Amniotic epithelial cell (primary cell): Measurements from ENCODE around the gene TMEM208.

ENCODE experiments used
- DNase-seq: peaks from one replicate; pipeline ENCODE4 v3.0.0-alpha.2; 2010; ENCODE audit warnings: low read depth

Gene TMEM208

DNA sequence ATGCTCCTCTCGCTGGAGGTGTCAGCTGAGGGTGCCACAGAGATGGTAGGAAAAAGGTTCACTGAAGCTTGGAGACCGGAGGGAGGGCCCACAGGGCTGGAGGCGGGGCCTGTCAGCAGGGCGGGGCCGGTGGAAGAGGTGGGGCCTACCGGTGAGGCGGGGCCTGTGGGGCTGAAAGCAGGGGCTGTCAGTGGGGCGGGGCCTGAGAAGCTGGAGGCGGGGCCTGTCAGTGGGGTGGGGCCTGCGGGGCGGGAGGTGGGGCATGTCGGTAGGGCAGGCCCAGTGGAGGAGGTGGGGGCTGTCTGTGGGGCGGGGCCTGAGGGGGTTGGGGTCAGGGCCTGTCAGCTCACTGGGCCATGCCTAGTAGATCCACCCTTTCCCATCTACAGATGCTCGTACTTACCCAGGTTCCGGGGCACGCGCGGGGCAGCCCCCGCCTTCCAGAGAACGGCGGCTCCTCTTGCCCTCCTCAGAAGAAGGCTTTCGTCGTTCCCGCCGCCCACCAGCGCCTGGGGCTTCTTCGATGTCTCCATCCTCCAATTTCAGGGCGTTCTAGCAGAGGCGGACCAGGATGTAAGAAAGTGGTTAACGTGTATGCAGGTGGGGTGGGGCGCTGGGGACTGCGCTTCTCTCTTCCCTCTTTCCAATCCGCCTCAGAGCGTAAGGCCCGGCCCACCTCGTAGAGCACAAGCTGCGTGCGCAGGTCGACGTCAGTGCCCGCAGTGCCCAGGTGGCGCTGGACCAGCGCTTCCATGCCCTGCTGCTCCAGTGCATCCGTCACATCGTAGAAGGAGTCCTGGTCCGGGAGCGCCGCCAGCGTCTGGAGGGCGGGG is 9.8 kb downstream of the TMEM208 start:
- peak; percentile 58 for DNase-seq

DNA sequence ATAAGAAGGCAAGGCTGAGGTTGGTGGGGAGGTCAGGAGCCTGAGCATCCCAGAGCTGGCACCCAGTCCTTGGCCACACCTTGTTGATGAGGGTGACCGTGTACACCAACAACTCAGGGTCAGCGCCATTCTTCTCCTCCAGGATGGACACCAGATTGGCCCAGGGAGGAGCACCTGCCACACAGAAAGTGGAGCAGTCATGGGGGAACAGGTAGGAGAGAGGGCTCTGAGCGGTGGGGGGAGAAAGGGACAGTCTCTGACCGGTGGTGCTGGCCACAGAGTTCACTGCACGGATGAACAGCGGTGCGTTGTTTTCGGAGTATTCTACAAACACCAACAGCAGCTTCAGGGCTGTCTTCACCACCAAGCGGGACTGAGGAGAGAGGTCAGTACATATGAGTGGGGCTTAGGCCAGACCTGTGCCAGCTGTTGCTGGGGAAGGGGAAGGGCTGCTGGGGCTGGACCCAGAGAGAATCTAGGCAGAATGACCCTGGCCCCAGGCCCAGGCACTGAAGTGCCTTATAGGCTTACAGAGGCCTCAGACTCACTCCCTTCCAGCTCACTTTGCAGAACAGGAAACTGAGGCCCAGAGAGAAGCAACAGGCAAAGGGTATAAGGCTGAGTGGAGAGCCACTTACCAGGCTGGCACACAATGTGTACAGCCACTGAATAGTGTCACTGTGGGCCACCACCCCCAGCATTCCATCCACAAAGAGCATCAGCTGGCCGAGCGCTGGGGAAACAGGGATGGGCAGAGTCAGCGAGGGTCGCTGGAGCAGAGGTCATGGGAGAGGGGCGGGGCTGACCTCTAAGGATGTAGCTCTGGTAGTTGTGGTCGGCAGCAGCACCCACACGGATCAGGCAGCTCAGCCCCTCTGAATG is 10.7 kb downstream of the TMEM208 start:
- no peak for DNase-seq

DNA sequence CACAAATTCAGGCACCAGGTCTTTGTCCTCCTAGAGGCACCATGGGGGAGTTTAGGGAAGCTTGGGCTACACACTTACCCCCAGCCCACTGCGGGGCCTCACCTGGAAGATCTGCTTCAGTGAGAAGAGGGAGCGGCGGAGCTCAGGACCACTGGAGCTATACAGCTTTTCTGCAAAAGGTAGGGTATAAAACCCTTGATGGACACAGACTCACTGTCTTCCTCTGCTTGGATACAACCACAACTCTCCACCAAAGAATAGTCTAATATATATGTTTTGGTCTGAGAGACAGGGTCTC is 11.3 kb downstream of the TMEM208 start:
- no peak for DNase-seq

DNA sequence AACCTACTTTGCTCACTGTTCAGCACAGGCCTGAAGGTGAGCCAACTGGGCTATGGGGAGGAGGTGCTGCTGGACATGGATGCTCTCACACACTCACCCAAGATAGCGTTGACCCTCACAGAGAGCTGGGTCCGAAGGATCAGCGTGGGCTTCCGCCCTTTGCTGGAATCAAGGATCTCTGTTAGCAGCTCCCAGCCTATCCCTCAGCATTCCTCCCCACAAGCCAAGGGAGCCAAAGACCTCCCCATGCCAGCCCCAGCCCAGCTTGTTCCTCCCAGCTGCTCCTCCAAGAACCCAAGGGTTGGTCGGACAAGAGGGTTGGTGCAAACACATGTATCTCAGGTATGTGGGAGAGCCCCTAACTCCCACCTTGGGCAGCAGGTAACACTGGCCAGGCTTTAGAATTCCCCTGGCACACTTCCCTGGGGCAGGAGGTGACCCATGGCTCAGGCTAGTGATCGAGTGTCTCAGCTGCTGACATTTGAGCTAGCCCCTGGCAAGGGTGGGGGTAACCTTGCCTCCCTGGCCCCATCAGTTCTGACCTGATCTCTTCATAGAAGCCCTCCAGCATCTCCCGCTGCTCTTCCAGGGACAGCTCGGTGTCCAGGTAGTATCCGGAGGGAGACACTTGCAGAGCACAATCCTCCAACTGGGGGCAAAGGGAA is 12.0 kb downstream of the TMEM208 start:
- DNase-seq = no peak

DNA sequence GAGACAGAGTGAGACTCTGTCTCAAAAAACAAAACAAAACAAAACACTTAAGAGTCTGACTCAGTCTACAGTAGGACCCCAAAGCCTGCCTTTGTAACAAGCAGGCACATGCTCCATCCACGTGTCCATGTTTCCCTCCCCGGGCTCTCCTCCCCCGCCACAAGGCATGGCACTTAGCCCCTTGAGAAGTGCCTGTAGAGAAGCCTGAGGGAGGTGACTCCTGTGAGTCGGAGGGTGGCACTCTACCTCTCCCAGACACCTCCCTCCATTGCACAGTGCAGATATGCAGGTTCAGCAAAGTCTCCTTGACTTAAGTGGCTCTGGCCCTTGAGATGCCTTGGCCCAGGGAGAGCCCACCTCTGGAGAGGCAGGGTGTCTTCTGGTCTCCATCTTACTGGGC is 13.6 kb downstream of the TMEM208 start:
- peak; percentile 50 for DNase-seq

DNA sequence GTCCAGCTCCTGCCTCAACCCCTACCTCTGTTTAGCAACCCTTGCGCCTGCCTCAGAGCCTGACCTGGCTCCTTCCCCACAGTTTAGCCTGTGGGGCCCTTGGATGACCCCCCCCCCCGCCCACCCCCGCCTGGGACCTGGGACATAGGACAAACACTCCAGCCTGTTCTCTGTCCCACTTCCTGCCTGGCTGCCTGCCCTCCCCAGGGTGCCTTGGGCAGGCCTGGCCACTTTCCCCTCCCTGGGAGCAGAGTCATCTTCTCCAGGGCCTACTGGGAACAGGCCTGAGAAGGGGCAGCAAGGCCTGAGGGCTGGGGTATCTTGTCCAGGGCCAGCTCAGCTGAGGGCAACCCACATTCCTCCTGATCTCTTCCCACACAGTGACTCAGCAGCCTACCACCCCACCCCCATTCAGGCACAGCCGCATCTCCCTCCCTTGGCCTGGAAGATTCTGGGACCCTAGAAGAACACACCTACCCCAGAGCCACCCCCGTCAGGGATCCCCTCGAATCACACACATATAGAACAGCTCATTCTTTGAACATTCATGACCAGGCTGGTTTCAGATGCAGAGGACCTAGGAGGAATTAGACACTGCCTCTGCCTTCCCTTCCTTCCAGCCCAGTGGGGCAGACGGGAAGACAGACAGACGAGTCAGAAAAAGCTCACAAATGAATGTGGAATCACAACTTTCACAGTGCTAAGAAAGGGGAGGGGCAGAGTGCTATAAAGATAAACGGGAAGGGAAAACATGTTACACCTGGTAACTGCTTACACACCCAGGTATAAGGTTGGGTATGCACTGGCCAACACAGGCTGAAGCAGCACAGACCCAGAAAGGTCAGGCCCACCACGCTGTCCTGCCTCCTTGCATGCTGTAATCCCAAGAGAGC is 14.3 kb downstream of the TMEM208 start:
- peak; percentile 95 for DNase-seq

DNA sequence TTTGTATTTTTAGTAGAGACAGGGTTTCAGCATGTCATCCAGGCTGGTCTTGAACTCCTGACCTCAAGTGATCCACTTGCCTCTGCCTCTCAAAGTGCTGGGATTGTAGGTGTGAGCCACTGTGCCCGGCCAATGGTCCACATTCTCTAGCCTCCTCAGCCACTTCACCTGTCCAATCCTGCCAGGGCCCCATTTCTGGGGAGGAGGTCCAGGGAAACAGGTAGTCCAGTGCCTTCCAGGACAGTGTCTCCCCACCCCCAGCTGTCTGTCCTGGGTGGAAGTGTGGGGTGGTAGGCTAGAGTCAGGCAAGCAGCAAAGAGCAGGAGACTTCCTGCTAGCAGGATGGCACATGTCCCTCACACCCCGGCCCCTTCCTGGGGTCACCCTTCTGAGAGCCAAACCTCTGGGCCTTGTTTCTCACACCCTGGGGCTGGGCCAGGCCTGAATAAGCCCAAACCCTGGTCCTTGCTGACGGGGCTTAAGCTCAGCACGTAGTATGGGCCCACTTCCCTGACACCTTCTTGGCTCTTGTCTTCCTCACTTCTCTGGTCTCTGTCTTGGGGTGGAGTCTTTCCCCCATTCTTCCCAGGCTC is 15.3 kb downstream of the TMEM208 start:
- DNase-seq = no peak

DNA sequence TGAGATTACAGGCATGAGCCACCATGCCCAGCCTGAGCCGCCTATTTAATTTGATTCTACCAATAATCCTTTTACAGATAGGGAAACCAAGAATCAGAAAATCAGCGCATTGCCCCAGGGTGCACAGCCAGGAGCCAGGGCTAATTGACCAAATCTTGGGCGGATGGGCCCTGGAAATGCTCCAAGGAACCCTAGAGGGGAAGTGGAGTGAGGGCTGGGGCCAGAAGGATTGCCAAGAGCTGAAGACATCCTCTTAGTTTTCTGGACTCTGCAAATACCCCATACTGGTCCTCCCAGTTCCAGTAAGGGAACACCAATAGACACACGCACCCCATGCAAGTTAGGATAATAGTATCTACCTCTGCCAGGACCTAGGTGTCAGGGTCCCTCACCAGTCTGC is 16.6 kb downstream of the TMEM208 start:
- DNase-seq = no peak

DNA sequence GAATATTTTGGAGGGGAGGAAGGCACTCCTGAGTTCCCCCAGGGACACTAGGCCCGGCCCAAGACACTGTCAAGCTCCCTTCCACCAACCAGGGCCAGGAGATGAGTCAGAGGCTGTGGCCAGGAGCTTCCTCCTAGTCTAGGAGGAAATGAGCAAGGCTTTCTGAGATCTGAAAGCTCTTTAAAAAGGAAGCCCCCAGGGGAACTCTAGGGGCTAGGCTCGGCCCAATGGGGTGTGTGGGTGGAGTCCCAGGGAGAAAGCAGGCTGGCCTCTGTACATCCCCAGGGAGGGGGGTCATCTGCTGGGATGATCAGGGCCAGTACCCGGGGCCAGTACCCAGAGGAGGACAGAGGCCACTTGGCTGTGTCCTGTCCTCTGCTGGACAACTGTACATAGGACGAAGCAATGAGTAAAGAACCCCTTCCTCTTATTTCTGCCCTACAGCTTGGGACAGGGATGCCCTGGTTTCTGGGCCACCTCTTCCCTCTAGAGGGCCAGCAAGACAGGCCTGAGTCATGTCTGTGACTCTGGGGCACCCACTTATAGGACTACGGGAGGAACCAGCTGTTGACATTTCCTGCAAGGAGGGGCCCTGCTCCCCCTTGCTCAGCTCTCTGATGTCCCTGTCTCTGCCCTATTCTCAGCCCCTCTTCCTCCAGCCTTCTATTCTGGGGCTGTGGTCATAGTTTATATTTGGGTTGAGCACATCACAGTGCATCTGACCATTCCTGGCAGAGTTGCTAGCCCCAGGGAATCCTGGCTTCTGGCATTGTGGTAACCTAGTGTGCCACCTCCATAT is 17.7 kb downstream of the TMEM208 start:
- DNase-seq = peak; percentile 76

DNA sequence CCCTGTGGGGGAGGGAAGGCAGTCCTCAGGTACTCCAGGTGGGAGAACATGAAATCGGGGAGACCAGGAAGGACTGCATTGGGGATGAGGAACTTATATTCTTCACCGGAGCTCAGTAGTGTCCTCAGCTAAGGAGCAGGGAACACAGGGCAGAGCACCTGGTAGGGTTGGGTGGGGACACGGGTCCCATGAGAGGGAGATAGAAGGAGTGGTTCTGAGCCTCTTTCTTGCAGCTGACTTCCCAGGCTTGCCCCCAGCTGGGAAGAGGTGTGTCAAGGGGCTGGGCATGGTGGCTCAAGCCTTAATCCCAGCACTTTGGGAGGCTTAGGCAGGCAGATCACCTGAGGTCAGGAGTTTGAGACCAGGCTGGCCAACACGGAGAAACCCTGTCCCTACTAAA is 18.3 kb downstream of the TMEM208 start:
- DNase-seq = no peak

DNA sequence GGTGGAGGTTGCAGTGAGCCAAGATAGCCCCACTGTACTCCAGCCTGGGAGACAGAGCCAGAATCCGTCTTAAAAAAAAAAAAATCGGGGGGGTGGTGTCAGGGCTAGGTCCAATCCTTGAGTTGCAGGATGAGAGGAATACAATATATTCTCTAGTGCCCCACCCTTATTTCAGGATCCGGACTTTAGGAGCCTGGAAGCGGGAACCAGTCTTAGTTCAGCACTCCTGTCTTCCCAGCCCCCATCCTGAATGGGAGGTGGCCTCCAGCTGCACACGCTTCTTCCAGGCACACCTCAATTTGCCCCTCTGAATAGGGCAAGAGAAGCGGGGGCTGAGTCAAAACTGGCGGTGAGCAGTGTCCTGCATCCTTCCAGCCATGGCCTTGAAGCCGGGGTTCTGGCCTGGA is 18.7 kb downstream of the TMEM208 start:
- DNase-seq = no peak

DNA sequence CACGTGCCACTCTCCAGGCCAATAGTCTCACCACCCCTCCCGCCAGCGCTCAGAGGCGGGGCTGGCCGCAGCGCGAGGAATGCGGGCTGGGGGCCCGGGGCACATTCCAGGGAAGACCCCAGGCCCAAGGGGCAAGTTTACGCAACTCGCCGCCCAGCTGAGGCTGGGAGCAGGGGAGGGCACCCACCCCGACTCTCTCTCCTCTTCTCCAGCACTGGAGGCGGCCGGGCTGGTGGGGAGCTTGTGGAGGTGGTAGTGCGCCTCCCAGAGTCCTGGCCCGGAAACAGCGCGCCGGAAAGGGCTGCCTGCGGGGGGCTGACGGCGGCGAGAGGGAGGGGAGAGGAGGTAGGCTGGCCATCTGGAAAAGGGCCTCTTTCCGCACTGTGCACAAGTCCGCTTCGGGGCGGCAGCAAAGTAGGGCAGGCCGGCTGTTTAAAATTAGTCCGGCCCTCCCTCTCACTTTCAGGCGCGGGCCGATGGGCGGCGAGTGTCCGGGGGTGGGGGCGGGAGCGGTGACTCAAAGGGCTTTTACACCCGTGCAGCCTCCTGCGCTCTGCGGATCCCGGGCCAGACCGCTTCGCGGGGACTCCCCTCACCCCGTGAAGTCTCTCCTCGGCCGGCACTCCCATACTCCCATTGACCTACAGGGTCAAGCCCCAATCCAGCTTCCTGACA is 19.3 kb downstream of the TMEM208 start:
- peak; percentile 85 for DNase-seq

DNA sequence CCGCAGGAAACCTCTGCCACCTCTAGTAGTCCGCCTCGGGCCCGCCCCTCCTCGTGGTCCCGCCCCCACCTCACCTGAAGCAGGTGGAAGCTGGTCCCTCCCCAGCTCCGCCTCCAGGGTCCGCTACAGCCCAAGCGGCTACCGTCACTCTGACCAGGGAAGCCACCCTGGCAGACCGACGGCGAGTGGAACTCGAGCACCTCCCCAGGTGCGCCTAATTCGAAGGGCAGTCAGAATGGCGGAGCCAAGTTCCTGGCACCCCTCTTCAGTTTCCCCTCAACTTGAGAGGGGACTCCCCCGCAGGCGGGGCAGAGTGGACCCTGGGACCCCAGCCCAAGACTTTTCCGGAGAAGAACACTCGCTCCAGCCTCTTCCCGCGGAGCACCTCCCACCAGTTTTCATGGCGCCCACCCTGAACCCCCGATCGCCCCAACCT is 19.8 kb downstream of the TMEM208 start:
- no peak for DNase-seq

DNA sequence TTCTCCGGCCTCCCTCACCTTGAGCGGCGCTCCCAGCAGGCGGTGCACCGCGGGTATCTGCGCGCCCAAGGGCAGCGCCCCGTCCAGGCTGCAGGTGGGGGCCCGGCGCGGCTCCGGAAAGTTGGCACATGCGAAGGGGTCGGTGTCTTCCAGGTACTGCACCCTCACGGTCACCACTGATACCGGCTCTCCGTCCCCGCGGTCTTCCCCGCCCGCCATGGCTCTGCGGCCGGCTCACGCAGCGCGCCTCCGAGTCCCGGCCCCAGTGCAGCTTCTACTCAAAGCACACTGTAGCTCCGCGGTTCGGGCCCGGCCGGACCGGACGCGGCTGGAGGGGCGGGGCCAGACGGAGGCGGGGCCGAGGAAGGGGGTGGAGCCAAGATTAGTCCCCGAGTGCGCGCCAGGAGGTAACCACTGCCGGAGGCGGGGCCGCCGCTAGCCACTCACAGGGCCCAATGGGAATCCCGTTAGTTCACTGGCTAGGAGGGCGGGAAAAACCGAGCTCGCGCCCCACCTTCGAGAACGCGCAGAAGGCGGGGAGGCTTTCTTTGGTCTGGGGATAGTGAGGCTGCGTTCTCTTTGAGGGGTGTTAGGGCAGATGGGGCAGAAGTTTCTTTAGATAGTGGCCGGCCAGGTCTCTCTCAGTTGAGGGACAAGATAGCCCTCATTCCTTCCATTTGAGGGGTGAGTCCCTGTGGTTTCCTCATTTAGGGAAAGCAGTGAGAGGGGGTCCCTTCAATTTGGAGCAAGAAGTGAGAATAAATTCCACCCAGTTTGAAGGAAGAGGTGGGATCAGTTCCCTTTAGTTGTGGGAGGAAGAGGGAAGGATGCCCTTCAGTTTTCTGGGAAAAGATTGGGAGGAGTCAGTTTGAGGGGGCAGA is 20.5 kb downstream of the TMEM208 start, which contains the start of gene FHOD1:
Gene FHOD1, minus strand, starts transcription at position 290 of the 881 bp plus-strand sequence. Its CDS starts 71 bp downstream, at position 219.
- peak; percentile 89 for DNase-seq

DNA sequence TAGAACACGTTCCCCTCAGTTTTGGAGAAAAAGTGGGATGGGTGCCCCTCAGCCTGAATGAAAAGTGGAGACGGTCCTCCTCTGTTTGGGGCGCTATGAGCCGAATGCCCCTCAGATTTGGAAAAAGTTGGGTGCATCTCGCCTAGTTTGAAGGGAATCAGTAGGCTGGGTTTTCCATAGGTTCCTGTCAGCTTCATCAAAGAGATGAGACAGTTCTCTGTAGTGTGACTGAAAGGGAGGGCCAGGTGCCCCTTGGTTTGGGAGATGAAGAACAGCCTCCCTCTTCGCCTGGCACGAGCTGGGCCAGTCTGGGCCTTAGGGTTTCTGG is 21.1 kb downstream of the TMEM208 start:
- no peak for DNase-seq

DNA sequence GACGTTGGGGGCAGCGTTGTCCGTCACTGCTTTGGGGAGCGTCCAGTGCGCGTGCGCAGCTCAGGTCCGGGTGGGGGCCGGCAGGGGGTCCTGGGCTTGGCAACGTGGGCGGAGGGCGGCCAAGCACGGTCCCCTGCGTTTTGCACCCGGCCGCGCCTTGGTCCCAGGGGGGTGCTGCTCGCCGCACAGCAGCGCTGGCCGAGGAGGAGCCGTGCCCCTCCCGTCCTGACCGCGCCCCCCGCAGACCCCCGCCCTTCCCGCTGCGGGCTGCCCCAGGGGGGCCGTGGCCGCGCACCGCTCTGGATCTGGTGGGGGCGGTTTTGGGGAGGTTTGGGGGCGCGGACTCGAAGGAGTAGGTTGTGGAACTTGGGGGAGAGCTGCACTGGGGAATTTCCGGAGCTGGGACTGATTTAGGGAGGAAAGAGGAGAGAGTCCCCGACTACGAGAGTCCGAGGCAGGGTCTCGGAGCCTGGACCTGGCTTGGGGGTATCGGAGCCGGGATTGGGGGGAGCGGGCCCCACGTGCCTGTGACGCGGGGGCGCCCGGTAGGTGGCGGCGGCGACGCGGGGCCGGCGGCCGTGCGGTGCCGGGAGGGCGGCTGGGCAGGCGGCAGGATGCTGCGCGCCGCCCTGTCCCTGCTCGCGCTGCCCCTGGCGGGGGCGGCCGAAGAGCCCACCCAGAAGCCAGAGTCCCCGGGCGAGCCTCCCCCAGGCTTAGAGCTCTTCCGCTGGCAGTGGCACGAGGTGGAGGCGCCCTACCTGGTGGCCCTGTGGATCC is 21.7 kb downstream of the TMEM208 start, which contains the start of gene SLC9A5:
Gene SLC9A5, plus strand, starts transcription at position 579 of the 777 bp plus-strand sequence. Its CDS starts 36 bp downstream, at position 615.
- DNase-seq = no peak

DNA sequence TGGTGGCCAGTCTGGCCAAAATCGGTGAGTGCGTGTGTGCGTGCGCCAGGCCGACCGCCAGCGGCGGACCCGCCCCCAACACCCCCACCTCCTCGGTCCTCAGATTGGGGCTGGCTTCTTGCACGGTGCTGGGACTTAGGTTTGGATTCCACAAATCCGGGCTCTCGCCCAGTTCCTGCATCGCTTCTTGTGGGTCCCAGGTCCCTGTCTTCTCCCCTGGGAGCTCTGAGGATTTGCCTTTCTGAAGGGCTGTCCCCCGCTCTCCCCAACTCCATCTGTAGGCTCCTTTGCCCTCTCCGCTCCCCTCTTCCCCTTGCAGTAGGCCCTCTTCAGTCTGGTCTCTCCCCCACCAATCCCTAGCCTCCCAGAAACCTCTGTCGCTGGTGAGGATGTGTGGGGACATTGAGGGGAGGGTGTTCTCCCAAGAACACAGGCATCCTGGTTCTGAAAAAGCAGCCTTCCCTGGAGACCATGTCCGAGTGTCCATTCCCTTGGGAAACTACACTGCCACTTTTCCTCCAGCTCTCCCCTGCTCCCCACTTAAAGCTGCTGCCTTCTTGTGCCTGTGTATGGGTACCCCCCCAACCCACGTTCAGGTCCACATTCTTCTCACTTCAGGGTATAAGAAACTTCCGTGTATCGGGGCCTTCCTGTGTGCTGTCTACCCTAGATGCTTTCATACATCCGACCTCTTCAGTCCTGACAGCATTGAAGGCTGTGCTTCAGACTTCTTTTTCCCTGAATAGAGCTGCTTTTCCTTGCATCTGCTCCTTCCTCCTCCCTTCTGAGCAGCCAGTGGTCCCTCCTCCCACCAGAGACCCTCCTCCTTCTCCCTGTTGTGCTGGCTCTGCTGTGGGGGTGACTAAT is 22.5 kb downstream of the TMEM208 start:
- DNase-seq = no peak
